HEK293 (cell line): ENCODE results near the gene CCND3.

Experiments
- CTCF ChIA-PET: fragments of 350-600 bp; formaldehyde crosslinking; extraction: SDS; loops from one replicate; lab custom pipeline; 2021; ENCODE audit warnings: antibody characterized with exemption; lab: Yijun Ruan, JAX
- POLR2A ChIA-PET: fragments of 300-600 bp; formaldehyde crosslinking; extraction: SDS; loops from one replicate; lab custom pipeline; 2020; ENCODE audit warnings: antibody characterized with exemption, inconsistent platforms; lab: Yijun Ruan, JAX
- H3K27ac ChIP-seq: fragments of 200-500 bp; sonication (Bioruptor generic); 2 replicates; pipeline ENCODE4 v1.5.1; 2014; ENCODE audit warnings: low read depth, low read length, control low read depth, inconsistent platforms; ENCODE audit errors: extremely low read depth
- H3K36me3 ChIP-seq, 2 experiments: fragments of 200-500 bp in 1 of 2; sonication (Bioruptor generic) in 1 of 2; 1 replicate in 1 of 2; 2 replicates in 1 of 2; pipeline ENCODE4 v1.5.1; 2014 to 2017; ENCODE audit warnings: inconsistent platforms in 2 of 2, low read length in 2 of 2; ENCODE audit not compliant: control insufficient read depth in 2 of 2, insufficient read depth in 1 of 2
- H3K4me1 ChIP-seq: fragments of 200-500 bp; sonication (Bioruptor generic); 2 replicates; pipeline ENCODE4 v1.5.1; 2014; ENCODE audit warnings: mild to moderate bottlenecking, low read length, inconsistent platforms; ENCODE audit not compliant: control insufficient read depth, insufficient read depth
- H3K4me3 ChIP-seq: 2 replicates; pipeline ENCODE4 v1.5.1; 2011; ENCODE audit warnings: low read depth, mild to moderate bottlenecking, control low read depth, low read length, moderate library complexity
- H3K9me3 ChIP-seq: fragments of 200-500 bp; sonication (Bioruptor generic); 2 replicates; pipeline ENCODE4 v1.5.1; 2014; ENCODE audit warnings: low read depth, low read length, inconsistent platforms; ENCODE audit not compliant: control insufficient read depth, insufficient read depth
- KLF10 ChIP-seq: fragments of 450-650 bp; IDR thresholded peaks from 2 replicates; pipeline ENCODE4 v1.5.1; 2018; ENCODE audit warnings: missing biosample characterization, mild to moderate bottlenecking, missing genetic modification characterization
- KLF16 ChIP-seq: fragments of 450-650 bp; formaldehyde crosslinking; IDR thresholded peaks from 2 replicates; pipeline ENCODE4 v1.5.1; 2017; ENCODE audit warnings: missing biosample characterization, missing genetic modification characterization
- MEIS1 ChIP-seq: sonication (generic); formaldehyde crosslinking; IDR thresholded peaks from 2 replicates; pipeline ENCODE4 v1.8.1; 2022; ENCODE audit warnings: missing genetic modification reagents, mild to moderate bottlenecking, borderline replicate concordance
- RBAK ChIP-seq: fragments of 450-650 bp; formaldehyde crosslinking; IDR thresholded peaks from 2 replicates; pipeline ENCODE4 v1.5.1; 2016; ENCODE audit warnings: missing biosample characterization, missing genetic modification characterization
- REPIN1 ChIP-seq: fragments of 450-650 bp; formaldehyde crosslinking; IDR thresholded peaks from 2 replicates; pipeline ENCODE4 v1.5.1; 2017; ENCODE audit warnings: missing biosample characterization, missing genetic modification characterization, low read depth
- WT1 ChIP-seq: fragments of 450-650 bp; formaldehyde crosslinking; IDR thresholded peaks from 2 replicates; pipeline ENCODE4 v1.5.1; 2016; ENCODE audit warnings: missing biosample characterization, missing genetic modification characterization
- ZBTB7A ChIP-seq: fragments of 450-650 bp; formaldehyde crosslinking; IDR thresholded peaks from 2 replicates; pipeline ENCODE4 v1.5.1; 2016; ENCODE audit warnings: low read depth, missing biosample characterization, missing genetic modification characterization
- ZNF146 ChIP-seq: fragments of 450-650 bp; formaldehyde crosslinking; IDR thresholded peaks from 2 replicates; pipeline ENCODE4 v1.5.1; 2016; ENCODE audit warnings: missing biosample characterization, missing genetic modification characterization
- ZNF221 ChIP-seq: fragments of 450-650 bp; formaldehyde crosslinking; IDR thresholded peaks from 2 replicates; pipeline ENCODE4 v1.5.1; 2017; ENCODE audit warnings: missing biosample characterization, missing genetic modification characterization, borderline replicate concordance
- ZNF239 ChIP-seq: fragments of 450-650 bp; formaldehyde crosslinking; IDR thresholded peaks from 2 replicates; pipeline ENCODE4 v1.5.1; 2016; ENCODE audit warnings: missing biosample characterization, missing genetic modification characterization
- ZNF280C ChIP-seq: fragments of 450-650 bp; formaldehyde crosslinking; IDR thresholded peaks from 2 replicates; pipeline ENCODE4 v1.5.1; 2016; ENCODE audit warnings: missing biosample characterization, missing genetic modification characterization
- ZNF350 ChIP-seq: fragments of 450-650 bp; formaldehyde crosslinking; IDR thresholded peaks from 2 replicates; pipeline ENCODE4 v1.5.0; 2017; ENCODE audit warnings: missing biosample characterization, mild to moderate bottlenecking, missing genetic modification characterization
- ZNF48 ChIP-seq: fragments of 450-650 bp; formaldehyde crosslinking; IDR thresholded peaks from 2 replicates; pipeline ENCODE4 v1.5.1; 2016; ENCODE audit warnings: missing biosample characterization, missing genetic modification characterization
- ZNF510 ChIP-seq: fragments of 450-650 bp; formaldehyde crosslinking; IDR thresholded peaks from 2 replicates; pipeline ENCODE4 v1.5.1; 2018; ENCODE audit warnings: mild to moderate bottlenecking, missing genetic modification characterization, missing biosample characterization; ENCODE audit not compliant: insufficient replicate concordance
- ZNF544 ChIP-seq: fragments of 450-650 bp; formaldehyde crosslinking; IDR thresholded peaks from 2 replicates; pipeline ENCODE4 v1.5.0; 2017; ENCODE audit warnings: missing biosample characterization, missing genetic modification characterization
- ZNF560 ChIP-seq: fragments of 450-650 bp; formaldehyde crosslinking; IDR thresholded peaks from 2 replicates; pipeline ENCODE4 v1.5.1; 2017; ENCODE audit warnings: missing biosample characterization, missing genetic modification characterization, borderline replicate concordance
- ZNF571 ChIP-seq: fragments of 450-650 bp; formaldehyde crosslinking; IDR thresholded peaks from 2 replicates; pipeline ENCODE4 v1.5.0; 2017; ENCODE audit warnings: missing biosample characterization, missing genetic modification characterization
- ZNF600 ChIP-seq: fragments of 450-650 bp; formaldehyde crosslinking; IDR thresholded peaks from 2 replicates; pipeline ENCODE4 v1.5.1; 2016; ENCODE audit warnings: missing biosample characterization, missing genetic modification characterization
- ZNF626 ChIP-seq: fragments of 450-650 bp; sonication (Bioruptor Pico); formaldehyde crosslinking; IDR thresholded peaks from 2 replicates; pipeline ENCODE4 v1.5.1; 2018; ENCODE audit warnings: missing biosample characterization, missing genetic modification characterization, inconsistent platforms
- ZNF670 ChIP-seq: fragments of 450-650 bp; formaldehyde crosslinking; IDR thresholded peaks from 2 replicates; pipeline ENCODE4 v1.5.1; 2016; ENCODE audit warnings: missing biosample characterization, missing genetic modification characterization, low read depth
- ZNF707 ChIP-seq: fragments of 450-650 bp; formaldehyde crosslinking; IDR thresholded peaks from 2 replicates; pipeline ENCODE4 v1.5.1; 2016; ENCODE audit warnings: missing biosample characterization, missing genetic modification characterization
- ZNF768 ChIP-seq: fragments of 450-650 bp; formaldehyde crosslinking; IDR thresholded peaks from 2 replicates; pipeline ENCODE4 v1.5.1; 2018; ENCODE audit warnings: missing biosample characterization, mild to moderate bottlenecking, missing genetic modification characterization
- ZNF776 ChIP-seq: fragments of 450-650 bp; formaldehyde crosslinking; IDR thresholded peaks from 2 replicates; pipeline ENCODE4 v1.5.0; 2017; ENCODE audit warnings: missing biosample characterization, missing genetic modification characterization, borderline replicate concordance
- ZNF830 ChIP-seq: fragments of 450-650 bp; IDR thresholded peaks from 2 replicates; pipeline ENCODE4 v1.5.0; 2018; ENCODE audit warnings: missing biosample characterization, missing genetic modification characterization, low read depth, mild to moderate bottlenecking, moderate library complexity
- ZNF837 ChIP-seq: fragments of 450-650 bp; formaldehyde crosslinking; IDR thresholded peaks from 2 replicates; pipeline ENCODE4 v1.5.1; 2016; ENCODE audit warnings: missing biosample characterization, missing genetic modification characterization
- ZSCAN30 ChIP-seq: fragments of 450-650 bp; IDR thresholded peaks from 2 replicates; pipeline ENCODE4 v1.5.1; 2018; ENCODE audit warnings: missing biosample characterization, mild to moderate bottlenecking, missing genetic modification characterization, moderate library complexity
- ZSCAN5A ChIP-seq: fragments of 450-650 bp; formaldehyde crosslinking; IDR thresholded peaks from 2 replicates; pipeline ENCODE4 v1.5.1; 2016; ENCODE audit warnings: missing biosample characterization, missing genetic modification characterization

Gene CCND3

GRCh38 chr6:41885930-41886329, 55.7 kb downstream of the CCND3 start:
- Histone ChIP-seq H3K36me3 (peaks cover 0 to 4% of the 10 kb centered on the region in 2 experiments; a peak in 1 of 3 replicates), H3K4me1 (no peaks in the 10 kb centered on the region), H3K27ac (no peak overlapping the region), H3K9me3 (no peaks in the 10 kb centered on the region), H3K4me3 (no peak overlapping the region)
- TF ChIP-seq ZNF239 (tag by site-specific recombination) (no peak), KLF10 (tag by site-specific recombination) (no peak), ZNF830 (tag by site-specific recombination) (no peak), ZSCAN5A (tag by site-specific recombination) (no peak), ZNF626 (tag by site-specific recombination) (no peak), ZNF768 (tag by site-specific recombination) (no peak), WT1 (no peak), ZNF510 (no peak), ZNF670 (no peak), ZNF571 (tag by site-specific recombination) (no peak), ZNF600 (tag by site-specific recombination) (no peak), ZNF776 (tag by site-specific recombination) (no peak), KLF16 (tag by site-specific recombination) (no peak), ZNF837 (tag by site-specific recombination) (no peak), ZNF48 (tag by site-specific recombination) (no peak), MEIS1 (CRISPR knock-in tag) (no peak), ZNF560 (tag by site-specific recombination) (no peak), ZNF707 (no peak)
- CTCF ChIA-PET = interaction anchor here (0.6 to 2.8 kb wide), 3 partner anchors 35 to 1652 kb away, joined by 3 to 11 read pairs (median 4); partner anchors contain the start of genes BYSL and MED20
- POLR2A ChIA-PET = interaction anchor here (1.1 kb wide), 1 partner anchor 9 kb away, joined by 11 read pairs; the partner anchor contains the start of gene USP49

- H3K4me1 ChIP-seq = no peaks in the 10 kb centered on the region
- H3K4me3 ChIP-seq = no peak overlapping the region
- no peak for TF ChIP-seq ZNF146 (tag by site-specific recombination)
- TF ChIP-seq ZNF280C = no peak
- no peak for TF ChIP-seq RBAK (tag by site-specific recombination)
- no peak for TF ChIP-seq ZNF221 (tag by site-specific recombination)
- TF ChIP-seq ZNF350 = no peak
- TF ChIP-seq ZBTB7A (tag by site-specific recombination) = no peak
- no peak for TF ChIP-seq ZNF544 (tag by site-specific recombination)
- TF ChIP-seq ZSCAN30 = no peak
- no peak for TF ChIP-seq REPIN1 (tag by site-specific recombination)
- POLR2A ChIA-PET = no interaction called here
- H3K27ac ChIP-seq = no peak overlapping the region
- CTCF ChIA-PET = no interaction called here
- peaks cover 0 to 1% of the 10 kb centered on the region in 2 experiments; a peak in 1 of 3 replicates for H3K36me3 ChIP-seq
- H3K9me3 ChIP-seq = no peaks in the 10 kb centered on the region
Observed at GRCh38 chr6:41884957-41885356, 56.7 kb downstream of the CCND3 start.
